ENCODE results near the gene CDKN2B.

The CDKN2B gene

GRCh38 chr9:22035591-22036011, 26.5 kb upstream of the CDKN2B start:
- DNase-seq (ENCODE audit: low read depth, low spot score), result no peak

- DNase-seq (ENCODE audit: low read depth, low spot score), result no peak
These were observed 24.0 kb upstream of the CDKN2B start for GRCh38 chr9:22033012-22033630.

- no peak for DNase-seq (ENCODE audit: low read depth, low spot score)
These were observed 22.7 kb upstream of the CDKN2B start for GRCh38 chr9:22031655-22032411.

- no peak for DNase-seq (ENCODE audit: low read depth, low spot score)
These were observed 21.0 kb upstream of the CDKN2B start for GRCh38 chr9:22030101-22030598.

- DNase-seq (ENCODE audit: low read depth, low spot score), result no peak
These were observed 20.1 kb upstream of the CDKN2B start for GRCh38 chr9:22029231-22029630.

GRCh38 chr9:22028394-22028793, 19.3 kb upstream of the CDKN2B start:
- DNase-seq (ENCODE audit: low read depth, low spot score), result no peak

GRCh38 chr9:22026696-22027095, 17.6 kb upstream of the CDKN2B start:
- DNase-seq (ENCODE audit: low read depth, low spot score), result no peak

- DNase-seq (ENCODE audit: low read depth, low spot score), result no peak
These were observed 13.3 kb upstream of the CDKN2B start for GRCh38 chr9:22022396-22022795.

- peak; percentile 73 for DNase-seq (ENCODE audit: low read depth, low spot score)
These were observed 1.9 kb upstream of the CDKN2B start for GRCh38 chr9:22010866-22011625.

GRCh38 chr9:22009506-22009867, 382 bp upstream of the CDKN2B start:
- DNase-seq (ENCODE audit: low read depth, low spot score), result no peak

- DNase-seq (ENCODE audit: low read depth, low spot score), result no peak
These were observed 755 bp downstream of the CDKN2B start for GRCh38 chr9:22008384-22008716.

GRCh38 chr9:22005702-22006606, 3.2 kb downstream of the CDKN2B start:
- DNase-seq (ENCODE audit: low read depth, low spot score), result peak; percentile 43

- DNase-seq (ENCODE audit: low read depth, low spot score), result peak; percentile 69
These were observed 3.9 kb downstream of the CDKN2B start for GRCh38 chr9:22005021-22005701.

GRCh38 chr9:22002038-22002437, 7.1 kb downstream of the CDKN2B start:
- no peak for DNase-seq (ENCODE audit: low read depth, low spot score)

GRCh38 chr9:21998026-21998425, 11.1 kb downstream of the CDKN2B start:
- no peak for DNase-seq (ENCODE audit: low read depth, low spot score)

- DNase-seq (ENCODE audit: low read depth, low spot score), result no peak
These were observed 11.6 kb downstream of the CDKN2B start for GRCh38 chr9:21997480-21997879.

GRCh38 chr9:21996858-21997257, 12.2 kb downstream of the CDKN2B start:
- no peak for DNase-seq (ENCODE audit: low read depth, low spot score)

- DNase-seq (ENCODE audit: low read depth, low spot score), result peak; percentile 52
These were observed 12.7 kb downstream of the CDKN2B start for GRCh38 chr9:21996438-21996837.

GRCh38 chr9:21995666-21996398, 13.3 kb downstream of the CDKN2B start:
- peak; percentile 60 for DNase-seq (ENCODE audit: low read depth, low spot score)

GRCh38 chr9:21995006-21995665, 14.0 kb downstream of the CDKN2B start:
- DNase-seq (ENCODE audit: low read depth, low spot score), result peak; percentile 72
